Measurements from ENCODE around the gene RERE. TPM values are rescaled to one million over a fixed set of nuclear protein-coding genes. Genes with fewer than 3 reads are reported as not detected.

RERE gene
- 73.1 and 81.5 TPM in 2 replicates for total RNA-seq (2014; rRNA removed; shearing (Covaris generic))
- 183 and 211 TPM in 2 replicates for total RNA-seq (2022)
- percentile 92 among the genes with signal in this experiment for Bru-seq, nascent RNA
- percentile 92 among the genes with signal in this experiment for BruChase-seq, experiment 1, labeled RNA remaining after a 6-hour chase
- percentile 86 among the genes with signal in this experiment for BruChase-seq, experiment 2, labeled RNA remaining after a 2-hour chase
- long read RNA-seq, full-length matches to known transcripts, result 2 of 159 reads
- long read RNA-seq, partial matches to known transcripts, result 104 of 159 reads
- long read RNA-seq, other reads (novel, unspliced or antisense), result 53 of 159 reads

DNA sequence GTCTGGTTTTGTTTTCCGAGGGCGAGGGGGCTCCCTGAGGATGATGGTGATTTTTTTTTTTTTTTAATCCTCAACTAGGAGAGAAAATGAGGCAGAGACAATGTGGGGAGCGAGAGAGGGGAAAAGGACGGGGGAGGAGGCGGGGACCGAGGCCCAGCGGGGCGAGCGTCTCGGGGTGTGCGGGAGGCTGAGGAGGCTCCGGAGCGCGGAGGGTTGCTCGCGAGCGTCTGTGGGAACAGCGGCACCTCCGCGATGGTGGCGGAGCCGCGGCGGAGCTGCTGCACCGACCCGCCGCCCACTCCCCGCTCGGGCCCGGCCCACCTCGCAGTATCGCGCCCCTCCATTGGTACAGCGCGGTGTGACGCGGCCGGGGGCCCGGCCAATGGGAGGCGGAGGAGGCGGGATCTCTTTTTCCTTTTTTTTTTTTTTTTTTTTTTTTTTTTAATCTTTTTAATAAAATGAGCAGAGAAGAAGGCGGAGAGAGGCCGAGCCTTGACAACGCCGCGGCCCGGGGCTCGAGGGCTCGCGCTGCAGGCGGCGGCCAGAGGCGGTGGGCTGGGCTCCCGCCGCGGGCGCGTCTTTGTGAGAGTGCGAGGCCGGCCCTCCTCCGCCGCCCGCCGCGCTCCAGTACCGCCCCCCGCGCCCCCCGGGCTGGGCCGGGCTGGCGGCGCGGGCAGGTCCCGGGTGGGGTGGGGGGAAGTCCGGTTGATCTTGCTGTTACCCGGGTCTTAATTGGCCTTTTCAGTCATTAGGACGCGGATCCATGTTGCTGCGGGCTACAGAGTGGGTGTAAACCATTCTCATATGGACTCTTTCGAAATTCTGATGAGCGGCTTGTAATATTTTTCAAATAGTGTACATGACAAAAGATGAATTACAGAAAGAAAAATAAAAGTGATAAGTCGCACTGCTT is at the start of gene RERE:
RERE (minus strand) TSS at position 229 of the 913 bp plus-strand sequence.
- POLR2A ChIA-PET, result interaction anchor here (0.7 to 1.0 kb wide), 2 partner anchors 20 to 279 kb away, joined by 3 to 4 read pairs; no protein-coding TSS in a partner anchor
- DNase-seq (ENCODE audit: low spot score), result peak; percentile 96
- intact Hi-C loops (cut with micrococcal nuclease; ENCODE audit: unreplicated experiment), result loop anchor here (2.0 to 5.0 kb wide), 2 partner anchors 61 to 260 kb away; partner anchors contain the start of gene ENO1
- H3K4me3 ChIP-seq (ENCODE audit: low read depth, low read length, poor library complexity, severe bottlenecking), result peak within 1 kb of the TSS; percentile 89
- peaks cover 43% of the 10 kb centered on the region for H3K4me1 ChIP-seq (ENCODE audit: insufficient read depth, low read length, poor library complexity, severe bottlenecking)
- peaks cover 13% of the 10 kb centered on the region; the same call in 1 of the 2 replicates for H4K20me1 ChIP-seq (ENCODE audit: insufficient read depth, low read length)
- H3K9me3 ChIP-seq (ENCODE audit: low read length), result no peaks in the 10 kb centered on the region
- CTCF ChIA-PET (ENCODE audit: unreplicated experiment), result no interaction called here
- H3K9me2 ChIP-seq (ENCODE audit: insufficient read depth, low read length), result no peaks in the 10 kb centered on the region
- H2AFZ ChIP-seq (ENCODE audit: low read length), result peak within 1 kb of the TSS; percentile 90
- TF ChIP-seq, protein P1, sequence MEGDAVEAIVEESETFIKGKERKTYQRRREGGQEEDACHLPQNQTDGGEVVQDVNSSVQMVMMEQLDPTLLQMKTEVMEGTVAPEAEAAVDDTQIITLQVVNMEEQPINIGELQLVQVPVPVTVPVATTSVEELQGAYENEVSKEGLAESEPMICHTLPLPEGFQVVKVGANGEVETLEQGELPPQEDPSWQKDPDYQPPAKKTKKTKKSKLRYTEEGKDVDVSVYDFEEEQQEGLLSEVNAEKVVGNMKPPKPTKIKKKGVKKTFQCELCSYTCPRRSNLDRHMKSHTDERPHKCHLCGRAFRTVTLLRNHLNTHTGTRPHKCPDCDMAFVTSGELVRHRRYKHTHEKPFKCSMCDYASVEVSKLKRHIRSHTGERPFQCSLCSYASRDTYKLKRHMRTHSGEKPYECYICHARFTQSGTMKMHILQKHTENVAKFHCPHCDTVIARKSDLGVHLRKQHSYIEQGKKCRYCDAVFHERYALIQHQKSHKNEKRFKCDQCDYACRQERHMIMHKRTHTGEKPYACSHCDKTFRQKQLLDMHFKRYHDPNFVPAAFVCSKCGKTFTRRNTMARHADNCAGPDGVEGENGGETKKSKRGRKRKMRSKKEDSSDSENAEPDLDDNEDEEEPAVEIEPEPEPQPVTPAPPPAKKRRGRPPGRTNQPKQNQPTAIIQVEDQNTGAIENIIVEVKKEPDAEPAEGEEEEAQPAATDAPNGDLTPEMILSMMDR (conservative IDR thresholded peaks at IDR 0.05; ENCODE audit: low read length), result 0 out of 2 replicates have a peak, but pooled peaks have one; percentile 15
- no peak for TF ChIP-seq EZH2phosphoT487 (IDR thresholded peaks at IDR 0.05; ENCODE audit: borderline replicate concordance, low read depth, low read length)
- peaks cover 46% of the 10 kb centered on the region for H3K79me2 ChIP-seq (ENCODE audit: insufficient read depth, low read depth, low read length)
- peak within 1 kb of the TSS; percentile 97 for H3K4me2 ChIP-seq (ENCODE audit: low read length)
- H3K36me3 ChIP-seq (ENCODE audit: insufficient read depth, low read length), result 0 out of 2 replicates have a peak, but pooled peaks cover 3% of the 10 kb centered on the region
- H3K27ac ChIP-seq (ENCODE audit: low read depth, low read length, poor library complexity, severe bottlenecking), result peak within 1 kb of the TSS; percentile 86
- no TSS peak for BruUV-seq (replicated peaks)

DNA sequence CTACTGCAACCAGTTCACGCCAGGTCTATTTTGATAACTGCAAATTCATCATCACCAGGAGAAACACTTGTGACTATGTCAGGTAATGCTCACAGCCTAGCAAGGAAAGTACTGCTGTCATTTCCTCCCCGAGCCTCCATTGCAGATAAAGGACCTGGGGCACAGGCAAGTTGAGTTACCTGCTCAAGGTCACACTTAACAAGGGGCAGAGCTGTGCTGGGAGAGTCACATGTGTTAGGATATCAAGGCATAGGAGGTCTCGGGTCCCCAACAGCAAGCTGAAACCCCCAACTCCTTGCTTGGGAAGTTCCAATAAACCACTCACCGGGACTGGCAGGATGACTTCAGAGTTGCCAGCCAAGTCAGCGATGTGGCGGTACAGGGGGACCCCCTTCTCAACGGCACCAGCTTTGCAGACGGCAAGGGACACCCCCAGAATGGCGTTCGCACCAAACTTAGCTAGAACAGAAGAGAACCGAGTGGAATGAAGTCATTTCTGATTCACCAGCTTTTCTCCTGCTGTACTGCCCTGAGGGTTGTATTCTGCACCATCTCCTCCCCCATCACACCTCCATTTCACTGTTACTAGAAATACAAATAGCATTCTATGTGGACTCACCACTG is 49.5 kb upstream of the RERE start:
- no peak overlapping the region for H3K4me2 ChIP-seq (ENCODE audit: low read length)
- TF ChIP-seq EZH2phosphoT487 (IDR thresholded peaks at IDR 0.05; ENCODE audit: borderline replicate concordance, low read depth, low read length), result no peak
- TF ChIP-seq, protein P1 (conservative IDR thresholded peaks at IDR 0.05; ENCODE audit: low read length), result no peak
- no peaks in the 10 kb centered on the region for H3K9me2 ChIP-seq (ENCODE audit: insufficient read depth, low read length)
- no peak overlapping the region for H3K27ac ChIP-seq (ENCODE audit: low read depth, low read length, poor library complexity, severe bottlenecking)
- intact Hi-C loops (cut with micrococcal nuclease; ENCODE audit: unreplicated experiment), result no loop called here
- peaks cover 100% of the 10 kb centered on the region for H3K36me3 ChIP-seq (ENCODE audit: insufficient read depth, low read length)
- H4K20me1 ChIP-seq (ENCODE audit: insufficient read depth, low read length), result peaks cover 24% of the 10 kb centered on the region
- H3K79me2 ChIP-seq (ENCODE audit: insufficient read depth, low read depth, low read length), result peaks cover 20% of the 10 kb centered on the region
- POLR2A ChIA-PET, result no interaction called here
- no peaks in the 10 kb centered on the region for H3K9me3 ChIP-seq (ENCODE audit: low read length)
- CTCF ChIA-PET (ENCODE audit: unreplicated experiment), result no interaction called here
- H2AFZ ChIP-seq (ENCODE audit: low read length), result no peak overlapping the region
- H3K4me1 ChIP-seq (ENCODE audit: insufficient read depth, low read length, poor library complexity, severe bottlenecking), result no peaks in the 10 kb centered on the region
- BruUV-seq (replicated peaks), result no TSS peak
- H3K4me3 ChIP-seq (ENCODE audit: low read depth, low read length, poor library complexity, severe bottlenecking), result no peak overlapping the region
- no peak for DNase-seq (ENCODE audit: low spot score)

Data from OCI-LY7 (cell line).